G401 (cell line): ENCODE results near the gene TTLL5. TPM values are rescaled to one million over a fixed set of nuclear protein-coding genes. Genes with fewer than 3 reads are reported as not detected.

Experiments
- DNase-seq: peaks from one replicate; pipeline ENCODE4 v3.0.0-alpha.2; 2015; ENCODE audit warnings: low spot score
- in situ Hi-C: cut with HindIII; loops from 2 replicates; pipeline ENCODE4 v1.10.0; 2016; ENCODE audit warnings: low sequenced_read_pairs, mixed read lengths
- total RNA-seq: library from RNA; depleted of rRNA; stranded (reverse); fragments of >200 nt; shearing (Covaris generic); gene quantifications from 2 replicates; pipeline ENCODE4 v1.2.3, GENCODE V29; 2014

Gene TTLL5
- total RNA-seq, 1 experiment from 2014 or later: 25.6 TPM

DNA sequence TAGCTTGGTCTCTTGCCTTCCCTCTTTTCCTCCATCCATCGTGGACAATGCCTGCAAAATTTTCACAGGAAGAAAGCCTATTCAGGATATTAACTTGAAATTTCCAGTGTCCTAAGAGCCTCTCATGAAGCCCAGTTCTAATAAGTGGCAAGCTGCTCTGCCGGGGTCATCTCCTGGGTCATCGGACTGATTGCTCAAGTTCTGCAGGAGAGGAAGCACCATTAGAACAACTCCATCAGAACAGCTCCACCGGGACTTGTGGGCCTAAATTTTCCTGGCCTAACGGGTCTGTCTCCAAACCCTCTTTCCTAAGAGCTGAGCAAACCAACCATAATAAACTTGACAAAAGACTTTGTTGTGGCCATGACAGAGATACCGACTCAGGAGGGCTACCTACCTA is 14.3 kb upstream of the TTLL5 start:
- no peak for DNase-seq
- in situ Hi-C loops: no loop called here

DNA sequence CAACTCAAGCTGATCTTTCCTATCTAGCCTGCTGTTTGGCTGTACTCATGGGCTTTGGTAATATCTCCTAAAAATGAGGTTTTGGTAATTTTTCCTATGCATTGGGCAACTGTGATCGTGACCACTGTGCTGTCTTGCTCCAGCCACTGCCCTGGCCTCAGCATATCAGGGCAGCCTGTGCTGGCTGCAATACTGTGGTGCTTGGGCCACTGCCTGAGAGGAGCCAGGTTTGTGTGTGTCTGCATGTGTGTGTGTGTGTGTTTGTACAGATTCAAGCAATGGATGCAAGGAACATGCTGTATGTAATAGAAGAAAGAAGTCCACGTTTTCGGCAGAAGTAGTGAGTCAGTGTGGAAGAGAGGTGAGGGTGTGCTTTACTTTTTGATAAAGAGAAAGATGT is 13.4 kb upstream of the TTLL5 start:
- DNase-seq: no peak
- in situ Hi-C loops: no loop called here

DNA sequence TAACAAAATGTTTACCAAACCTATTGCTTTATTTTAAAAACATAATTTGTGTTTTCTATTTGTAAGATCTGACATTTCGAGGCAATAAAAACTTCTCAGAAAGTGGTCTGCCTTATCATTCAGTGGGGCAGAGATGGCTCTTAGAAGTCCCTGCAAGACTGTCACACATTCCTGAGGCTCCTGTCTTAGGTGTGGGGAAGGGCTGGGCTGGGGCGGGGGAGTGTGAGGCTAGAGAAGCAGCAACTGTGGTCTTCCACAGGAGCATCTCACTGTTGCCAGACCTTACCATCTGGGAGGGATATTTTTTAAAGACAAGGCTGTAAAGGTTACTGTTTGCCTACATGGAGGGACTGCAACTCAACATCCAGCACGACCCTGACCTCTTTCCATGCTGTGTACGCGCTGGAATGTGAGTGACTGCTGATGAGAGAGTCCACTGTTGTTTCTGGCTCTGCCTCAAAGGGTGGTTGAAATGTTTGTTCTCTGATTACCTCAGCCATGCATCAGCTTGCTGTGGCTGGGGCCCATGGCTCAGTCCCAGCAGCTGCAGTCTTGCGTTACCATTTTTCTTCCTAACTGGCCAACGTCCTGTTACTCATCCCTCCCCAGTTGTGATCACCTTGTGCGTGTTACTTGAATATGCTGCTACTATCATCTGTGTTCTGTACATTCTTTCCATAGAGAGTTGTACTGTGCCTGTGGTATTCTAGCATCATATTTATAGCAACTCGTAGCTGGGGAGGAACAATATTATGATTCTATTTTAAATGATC is 12.8 kb upstream of the TTLL5 start:
- in situ Hi-C loops: no loop called here
- no peak for DNase-seq

DNA sequence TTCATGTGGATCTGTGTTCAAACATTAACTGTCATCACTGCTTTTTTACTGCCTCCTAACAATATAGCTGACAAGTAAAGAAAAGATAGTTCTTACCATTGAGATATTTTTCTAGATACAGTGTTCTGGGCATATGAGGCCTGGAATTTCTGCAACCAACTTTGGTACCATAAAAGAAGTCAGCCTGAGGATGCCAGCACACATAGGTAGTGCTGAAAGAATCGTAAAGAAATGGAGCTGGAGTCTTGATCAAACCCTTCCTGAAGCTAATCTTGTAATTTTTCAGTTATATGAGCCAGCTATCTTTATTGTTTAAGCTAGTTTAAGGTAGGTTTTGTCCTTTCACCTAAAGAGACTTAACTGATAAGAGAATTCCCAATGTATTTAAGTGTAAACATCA is 11.7 kb upstream of the TTLL5 start:
- in situ Hi-C loops: no loop called here
- DNase-seq: no peak

DNA sequence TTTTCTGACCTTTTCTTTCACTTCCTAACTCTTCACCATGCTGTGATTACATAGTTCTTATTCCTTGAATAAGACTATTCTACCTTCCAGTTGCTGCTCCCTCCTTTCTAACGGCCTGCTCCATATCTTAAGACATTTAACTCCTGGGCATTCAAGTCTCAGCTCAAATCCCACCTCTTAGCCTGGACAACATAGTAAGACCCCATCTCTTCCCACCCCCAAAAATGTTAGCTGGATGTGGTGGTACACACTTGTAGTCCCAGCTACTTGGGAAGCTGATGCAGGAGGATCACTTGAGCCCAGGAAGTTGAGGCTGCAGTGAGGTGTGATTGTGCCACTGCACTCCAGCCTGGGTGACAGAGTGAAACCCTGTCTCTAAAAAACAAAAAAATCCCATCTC is 11.3 kb upstream of the TTLL5 start:
- in situ Hi-C loops: no loop called here
- DNase-seq: no peak

DNA sequence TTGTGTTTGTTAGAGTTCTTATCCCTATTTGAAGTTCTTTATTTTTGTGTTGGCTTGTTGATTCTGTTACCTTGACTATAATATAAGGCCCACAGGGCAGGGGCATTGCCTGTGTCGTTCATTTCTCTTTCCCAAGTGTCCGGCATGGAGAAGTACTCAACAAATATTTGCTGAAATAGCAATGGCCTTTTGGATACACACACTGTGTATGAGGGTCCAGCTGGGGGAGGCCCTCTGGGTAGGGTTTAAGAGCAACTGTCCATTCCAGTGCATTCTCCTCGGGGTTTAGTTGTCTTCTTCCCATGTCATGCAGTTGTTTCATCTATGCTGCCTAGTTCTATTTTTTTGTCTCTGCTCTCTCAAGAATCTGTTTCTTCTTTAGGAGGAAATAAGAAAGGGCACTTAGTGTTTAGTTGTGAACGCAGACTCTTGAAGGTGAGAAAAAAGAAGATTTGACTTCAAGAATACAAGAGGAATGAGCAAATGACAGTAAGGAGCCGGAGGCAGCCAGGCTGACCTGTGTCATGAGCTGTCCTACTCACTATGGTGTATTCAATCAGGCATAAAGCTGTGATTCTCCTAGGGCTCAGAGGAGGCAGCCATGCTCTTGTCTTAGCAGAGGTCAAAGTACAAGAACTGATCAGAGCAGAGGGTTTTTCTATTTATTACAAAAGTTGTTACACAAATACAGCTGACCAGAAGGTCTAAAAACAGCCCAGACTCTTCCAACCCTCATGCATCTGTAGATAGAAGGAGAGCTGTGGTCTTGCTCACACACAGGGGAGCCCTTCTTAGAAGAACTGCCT is 10.6 kb upstream of the TTLL5 start:
- DNase-seq: no peak
- in situ Hi-C loops: no loop called here

DNA sequence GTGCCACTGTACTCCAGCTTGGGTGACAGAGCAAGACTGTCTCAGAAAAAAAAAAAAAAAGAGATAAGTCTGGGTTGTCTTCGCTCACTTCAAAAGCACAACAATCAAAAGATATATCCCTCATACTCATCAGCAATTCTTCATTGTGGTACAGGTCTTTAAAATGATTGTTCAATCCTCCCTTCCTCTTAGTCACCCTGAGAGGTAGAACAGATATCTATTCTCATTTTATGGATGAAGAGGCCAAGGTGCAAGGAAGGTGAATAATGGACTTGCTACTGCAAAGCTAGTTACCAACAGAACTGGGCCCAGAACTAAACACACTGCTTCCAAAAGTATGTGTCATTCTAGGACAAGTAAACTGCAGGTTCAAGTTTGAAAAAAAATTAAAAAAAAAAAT is 7.5 kb upstream of the TTLL5 start:
- DNase-seq: no peak
- in situ Hi-C loops: no loop called here

DNA sequence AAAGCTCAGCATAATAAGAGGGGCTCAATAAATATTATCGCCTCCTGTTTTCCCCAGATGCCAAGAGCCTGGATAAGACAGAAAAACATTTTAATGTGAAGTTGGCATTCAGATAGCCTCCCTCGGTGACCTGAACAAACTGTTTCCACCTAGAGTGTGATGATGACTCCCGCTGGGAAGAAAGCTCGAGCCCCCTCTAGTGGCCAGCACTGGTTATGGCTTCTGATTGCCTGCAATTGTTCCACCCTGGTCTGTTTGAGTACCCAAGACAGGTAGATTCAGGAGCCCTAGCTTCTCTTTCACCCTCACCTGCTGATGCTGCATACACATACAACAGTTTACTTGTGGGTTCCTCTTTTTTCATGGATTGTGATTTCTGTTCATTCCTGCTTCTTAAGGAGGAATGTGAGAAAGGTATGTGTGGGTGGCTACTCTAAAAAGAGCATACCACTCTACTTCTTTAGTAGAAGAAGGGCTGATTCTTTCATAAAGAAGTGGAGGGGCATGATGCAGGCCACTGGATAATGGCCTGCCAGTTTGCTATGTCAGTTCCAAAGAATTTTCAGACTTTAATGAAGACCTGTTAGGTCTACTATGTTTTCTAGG is 6.8 kb upstream of the TTLL5 start:
- in situ Hi-C loops: no loop called here
- peak; percentile 81 for DNase-seq

DNA sequence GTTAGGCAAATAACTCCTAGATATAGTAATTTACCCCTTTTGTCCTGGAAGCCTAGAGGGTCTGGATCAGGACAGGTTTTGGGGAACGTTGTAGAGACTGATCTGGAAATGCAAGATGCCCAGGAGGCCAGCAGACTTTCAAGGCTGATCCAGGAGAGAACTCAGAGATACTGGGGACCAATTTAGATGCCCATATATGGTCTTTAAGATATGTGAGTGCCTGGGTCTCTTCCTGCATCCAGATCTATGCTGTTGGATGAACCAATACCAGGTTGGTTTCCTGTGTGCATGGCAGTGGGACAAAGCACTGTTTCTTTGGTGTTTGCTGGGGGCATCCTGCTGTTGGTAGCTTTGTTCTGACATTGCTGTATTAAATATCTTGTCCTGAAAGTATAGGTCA is 5.8 kb upstream of the TTLL5 start:
- in situ Hi-C loops: no loop called here
- no peak for DNase-seq

DNA sequence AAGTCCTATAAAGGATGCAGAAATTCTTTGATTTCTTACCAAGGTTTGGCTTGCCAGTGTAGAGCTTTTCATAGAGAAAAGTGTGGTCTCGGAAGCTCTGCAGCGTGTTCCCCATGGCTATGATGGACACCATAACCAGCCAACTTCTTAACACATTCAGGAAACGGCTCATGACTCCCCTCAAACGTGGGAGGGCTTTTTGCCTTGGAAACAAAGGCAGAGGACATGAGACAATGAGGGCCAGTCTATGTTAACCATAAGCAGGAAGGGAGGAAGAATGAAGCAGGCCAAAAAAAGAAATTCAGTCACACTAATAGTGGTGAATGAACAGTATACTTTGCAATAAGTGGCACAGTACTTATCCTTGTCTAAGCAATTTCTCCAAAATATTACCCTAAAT is 3.7 kb upstream of the TTLL5 start:
- in situ Hi-C loops: no loop called here
- no peak for DNase-seq

DNA sequence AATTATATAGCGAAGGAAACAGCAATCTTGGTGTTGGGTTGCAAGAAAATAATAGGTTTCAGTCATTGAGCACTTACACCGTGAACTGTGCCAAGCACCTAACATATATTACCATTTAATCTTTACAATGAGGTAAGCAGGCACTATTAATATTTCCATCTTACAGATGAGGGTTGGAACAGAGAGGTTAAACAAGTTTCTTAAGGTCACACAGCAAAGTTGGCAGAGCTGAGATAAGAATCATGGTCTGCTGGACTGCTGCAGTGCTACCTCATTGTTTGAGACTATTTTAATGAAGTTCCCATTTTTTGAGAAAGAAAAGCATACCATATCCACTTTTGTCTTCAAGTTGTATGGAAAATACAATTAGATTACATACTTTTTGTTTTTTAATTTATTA is 2.1 kb upstream of the TTLL5 start:
- DNase-seq: no peak
- in situ Hi-C loops: no loop called here

DNA sequence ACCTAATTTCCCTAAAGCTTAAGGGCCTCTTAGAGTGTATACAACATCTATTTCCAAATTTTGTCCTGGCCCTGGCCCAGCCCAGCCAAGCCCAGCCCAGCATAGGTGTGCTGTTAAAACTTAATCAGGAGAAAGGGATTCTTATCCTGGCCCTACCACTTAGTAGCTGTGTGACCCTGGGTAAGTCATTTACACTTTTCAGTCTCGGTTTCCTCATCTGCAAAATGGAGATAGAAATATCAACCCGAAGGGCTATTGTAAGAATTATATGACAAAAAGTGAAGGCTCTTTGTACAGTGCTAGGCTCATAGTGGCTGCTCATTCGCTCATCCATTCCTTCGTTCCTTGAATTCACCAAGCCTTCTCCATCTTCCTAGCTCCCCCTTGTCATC is 812 bp upstream of the TTLL5 start:
- DNase-seq: no peak
- in situ Hi-C loops: no loop called here

DNA sequence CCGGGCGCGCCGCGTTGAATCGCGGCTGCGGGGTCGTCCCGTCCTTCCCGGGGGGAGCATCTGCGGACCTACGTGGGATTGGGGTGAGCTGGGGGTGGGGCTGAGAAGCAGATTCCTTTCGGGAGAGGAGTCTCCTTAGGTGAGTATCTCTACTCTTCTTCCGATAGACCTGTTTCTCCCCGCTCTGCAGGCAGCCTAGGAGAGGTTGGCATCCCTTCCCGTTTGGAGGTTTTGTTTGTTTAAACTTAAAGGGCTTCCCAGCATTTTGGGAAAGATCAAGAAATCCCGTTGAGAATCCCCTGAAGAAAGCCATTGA is 411 bp downstream of the TTLL5 start:
- in situ Hi-C loops: no loop called here
- no peak for DNase-seq

DNA sequence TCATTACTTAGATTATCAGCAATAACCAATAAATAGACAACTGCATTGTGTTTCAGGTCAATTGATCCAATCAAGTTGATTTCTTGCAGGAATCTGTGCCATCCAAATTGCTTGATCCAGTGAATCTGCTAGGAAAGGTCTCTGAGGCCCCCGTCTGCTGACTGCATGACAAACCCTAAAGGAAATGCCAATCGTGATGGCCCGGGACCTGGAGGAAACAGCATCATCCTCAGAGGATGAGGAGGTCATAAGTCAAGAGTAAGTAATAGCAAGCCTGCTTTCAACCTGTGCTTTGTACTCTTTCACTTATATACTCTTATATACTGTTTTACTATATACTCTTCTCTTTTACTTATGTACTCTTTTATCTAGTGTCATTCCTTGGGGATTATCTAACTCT is 1.9 kb downstream of the TTLL5 start:
- in situ Hi-C loops: no loop called here

DNA sequence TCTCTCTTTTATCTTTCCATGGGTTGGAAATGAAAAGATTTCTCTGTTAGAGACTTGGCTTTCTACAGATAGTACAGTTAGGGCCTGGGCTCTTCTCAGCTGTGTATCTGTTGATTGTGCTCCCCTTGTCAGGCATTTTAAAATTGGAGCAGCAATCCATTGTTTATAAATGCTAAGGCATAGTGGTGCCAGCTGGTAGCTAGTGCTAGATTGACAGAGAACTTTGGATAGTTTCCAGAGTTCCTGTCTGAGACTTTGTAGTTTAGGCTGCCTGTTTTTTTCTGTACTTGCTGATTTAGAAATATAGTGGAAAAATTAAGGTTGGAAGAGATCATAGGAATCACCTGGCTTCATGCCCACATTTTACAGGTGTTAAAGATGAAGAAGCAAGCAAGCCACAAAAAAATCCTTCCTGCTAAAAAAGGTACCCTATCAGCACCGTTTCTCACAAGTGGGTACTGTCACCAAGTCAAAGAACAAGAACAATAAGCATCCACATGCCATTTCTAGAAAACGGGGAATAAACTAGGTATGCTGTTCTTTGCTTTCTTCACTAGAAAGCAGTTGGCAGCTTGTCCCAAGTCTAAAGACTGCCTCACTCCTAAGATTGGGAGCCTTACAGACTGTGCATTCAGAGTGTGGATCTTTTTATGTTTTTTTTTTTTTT is 6.2 kb downstream of the TTLL5 start:
- in situ Hi-C loops: no loop called here
- DNase-seq: peak; percentile 10

More for the DNA sequence above, 1.9 kb downstream of the TTLL5 start:
- DNase-seq: no peak

DNA sequence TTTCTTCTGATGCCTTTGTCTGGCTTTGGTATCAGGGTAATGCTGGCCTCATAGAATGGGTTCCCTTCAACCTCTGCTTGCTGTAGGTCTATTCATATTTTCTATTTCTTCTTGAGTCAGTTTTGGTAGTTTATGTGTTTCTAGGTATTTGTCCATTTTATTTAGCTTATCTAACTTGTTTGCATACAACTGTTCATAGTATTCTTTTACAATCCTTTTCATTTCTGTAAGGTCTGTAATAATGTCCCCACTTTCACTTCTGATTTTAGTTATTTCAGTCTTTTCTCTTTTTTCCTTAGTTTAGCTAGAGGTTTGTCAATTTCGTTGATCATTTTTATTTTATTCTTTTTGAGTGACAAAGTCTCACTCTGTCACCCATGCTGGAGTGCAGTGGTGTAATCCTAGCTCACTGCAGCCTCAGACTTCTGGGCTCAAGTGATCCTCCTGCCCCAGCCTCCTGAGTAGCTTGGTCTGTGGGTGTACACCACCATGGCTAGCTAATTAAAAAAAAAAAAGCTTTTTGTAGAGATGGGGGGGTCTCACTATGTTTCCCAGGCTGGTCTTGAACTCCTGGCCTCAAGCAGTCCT is 11.7 kb downstream of the TTLL5 start:
- DNase-seq: no peak
- in situ Hi-C loops: no loop called here

DNA sequence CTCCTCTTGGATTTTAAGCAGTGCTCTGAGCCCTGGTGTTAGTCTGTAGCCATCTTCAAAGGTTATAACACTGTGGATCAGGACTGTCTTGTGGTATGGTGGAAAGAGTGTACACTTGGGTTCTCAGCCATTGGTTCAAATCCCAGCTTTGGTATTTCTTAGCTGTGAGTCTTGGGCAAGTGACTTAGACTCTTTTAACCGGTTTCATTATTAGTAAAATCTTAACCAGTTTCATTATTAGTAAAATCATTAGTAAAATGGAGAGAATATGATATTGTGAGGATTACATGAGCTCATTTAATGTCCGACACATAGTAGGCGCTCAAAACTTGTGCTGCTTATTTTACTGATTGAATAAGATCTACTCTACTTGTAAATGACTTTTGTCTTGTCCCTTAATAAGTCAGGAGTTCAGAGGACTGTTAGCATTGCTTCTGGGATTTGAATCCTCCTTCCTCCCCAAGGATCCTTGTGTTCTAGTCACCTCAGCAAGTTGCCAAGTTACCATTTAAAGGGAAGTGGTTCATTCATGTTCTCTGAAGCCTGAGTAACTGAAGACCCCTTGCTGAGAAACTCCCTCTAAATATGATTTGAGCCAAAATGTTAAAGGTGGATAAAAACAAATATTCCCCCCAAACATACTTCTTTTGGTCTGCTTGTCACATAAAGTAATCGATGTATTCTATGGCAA is 12.4 kb downstream of the TTLL5 start:
- in situ Hi-C loops: no loop called here

DNA sequence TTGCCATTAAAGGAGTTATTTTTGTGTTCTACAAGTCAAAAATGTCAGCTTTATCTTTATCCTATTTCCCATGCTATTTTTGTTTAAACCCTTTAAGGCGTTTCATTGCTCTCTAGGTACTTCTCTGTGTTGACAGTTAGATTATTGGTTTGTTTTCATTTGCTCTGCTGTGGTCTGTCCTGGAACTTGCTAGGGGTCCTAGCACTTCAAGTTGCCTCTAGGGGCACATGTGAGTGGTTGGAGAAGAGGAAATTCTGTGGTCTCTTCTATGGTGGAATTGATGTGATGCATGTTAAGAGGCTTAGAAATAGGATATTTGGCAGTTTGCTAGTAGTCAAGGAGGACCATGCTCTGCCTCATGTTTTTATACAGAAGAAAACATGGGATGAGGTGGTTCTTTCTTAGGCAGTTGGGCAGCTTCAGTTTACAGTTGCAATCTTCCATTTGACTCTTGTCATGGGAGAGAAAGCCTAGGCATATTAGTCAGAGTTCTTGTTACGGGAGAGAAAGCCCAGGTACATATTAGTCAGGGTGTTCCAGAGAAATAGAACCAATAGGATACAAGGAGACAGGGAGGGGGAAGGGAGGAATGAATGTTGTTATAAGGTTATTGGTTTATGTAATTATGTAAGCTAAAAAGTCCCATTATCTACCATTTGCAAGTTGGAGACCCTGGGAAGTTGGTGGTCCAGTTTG is 14.4 kb downstream of the TTLL5 start:
- DNase-seq: no peak
- in situ Hi-C loops: no loop called here

More for the DNA sequence above, 12.4 kb downstream of the TTLL5 start:
- no peak for DNase-seq

DNA sequence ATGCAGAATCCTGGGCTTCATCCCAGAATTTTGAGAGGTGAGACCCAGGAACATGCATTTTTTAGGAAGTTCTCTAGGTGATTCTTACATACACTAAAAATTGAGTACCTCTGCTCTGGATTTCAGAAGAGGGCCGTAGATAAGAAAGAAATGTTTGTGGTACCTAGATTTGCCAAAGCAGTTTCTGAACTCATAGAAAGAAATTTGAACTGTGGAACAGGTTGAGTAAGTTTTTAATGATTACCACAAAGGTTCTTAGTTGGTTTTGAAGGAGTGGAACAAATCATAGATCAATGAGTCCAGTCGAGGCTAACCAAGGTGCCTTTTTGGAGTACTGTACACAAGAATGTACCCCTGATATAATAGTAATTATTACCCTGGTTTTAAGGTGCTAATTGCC is 24.9 kb downstream of the TTLL5 start:
- in situ Hi-C loops: no loop called here
- no peak for DNase-seq
